Endothelial cell of umbilical vein (primary cell): ENCODE measurements around the gene TECTA.

ENCODE experiments used
- EZH2 ChIP-seq: IDR thresholded peaks from 2 replicates; pipeline ENCODE4 v1.6.1; 2012; ENCODE audit warnings: borderline replicate concordance, low read depth, mild to moderate bottlenecking, moderate library complexity, low read length, inconsistent platforms; ENCODE audit not compliant: severe bottlenecking
- POLR2A ChIP-seq: IDR thresholded peaks from 2 replicates; pipeline ENCODE4 v1.6.1; 2012; ENCODE audit warnings: low read depth, mild to moderate bottlenecking, control low read depth, low read length
- POLR2AphosphoS5 ChIP-seq: IDR thresholded peaks from 2 replicates; pipeline ENCODE4 v1.6.1; 2012; ENCODE audit warnings: low read depth, mild to moderate bottlenecking, control low read depth, low read length, moderate library complexity; ENCODE audit not compliant: insufficient read depth
- TF ChIP-seq, protein P1 (sequence below), 2 donors: IDR thresholded peaks; 1 replicate in 1 of 2; 2 replicates in 1 of 2; pipeline ENCODE4 v1.5.1; 2011; ENCODE audit warnings: low read length in 2 of 2, mild to moderate bottlenecking in 2 of 2, moderate library complexity in 2 of 2, control low read depth in 1 of 2, inconsistent platforms in 1 of 2, low read depth in 1 of 2; ENCODE audit not compliant: insufficient read depth in 1 of 2; ENCODE audit errors: extremely low read depth in 1 of 2

DNA sequence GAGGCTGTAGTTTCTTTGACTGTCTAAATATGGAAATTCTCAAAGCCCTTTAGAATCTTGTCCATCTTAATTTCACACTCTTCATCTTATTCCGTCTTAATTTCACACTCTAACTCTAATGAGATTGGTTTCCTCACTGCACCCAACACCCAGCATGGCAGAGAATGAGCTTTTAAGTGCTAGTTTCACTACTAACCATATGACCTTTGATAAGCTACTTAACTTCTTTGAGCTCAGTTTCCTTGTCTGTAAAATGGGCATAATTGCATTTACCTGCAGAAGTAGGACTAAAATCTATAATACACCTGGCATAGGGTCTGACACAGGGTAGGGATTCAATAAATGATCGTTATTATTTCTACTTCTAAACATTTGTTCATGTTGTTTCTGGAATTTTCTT is 46.8 kb upstream of the TECTA start:
- TF ChIP-seq, protein P1, sequence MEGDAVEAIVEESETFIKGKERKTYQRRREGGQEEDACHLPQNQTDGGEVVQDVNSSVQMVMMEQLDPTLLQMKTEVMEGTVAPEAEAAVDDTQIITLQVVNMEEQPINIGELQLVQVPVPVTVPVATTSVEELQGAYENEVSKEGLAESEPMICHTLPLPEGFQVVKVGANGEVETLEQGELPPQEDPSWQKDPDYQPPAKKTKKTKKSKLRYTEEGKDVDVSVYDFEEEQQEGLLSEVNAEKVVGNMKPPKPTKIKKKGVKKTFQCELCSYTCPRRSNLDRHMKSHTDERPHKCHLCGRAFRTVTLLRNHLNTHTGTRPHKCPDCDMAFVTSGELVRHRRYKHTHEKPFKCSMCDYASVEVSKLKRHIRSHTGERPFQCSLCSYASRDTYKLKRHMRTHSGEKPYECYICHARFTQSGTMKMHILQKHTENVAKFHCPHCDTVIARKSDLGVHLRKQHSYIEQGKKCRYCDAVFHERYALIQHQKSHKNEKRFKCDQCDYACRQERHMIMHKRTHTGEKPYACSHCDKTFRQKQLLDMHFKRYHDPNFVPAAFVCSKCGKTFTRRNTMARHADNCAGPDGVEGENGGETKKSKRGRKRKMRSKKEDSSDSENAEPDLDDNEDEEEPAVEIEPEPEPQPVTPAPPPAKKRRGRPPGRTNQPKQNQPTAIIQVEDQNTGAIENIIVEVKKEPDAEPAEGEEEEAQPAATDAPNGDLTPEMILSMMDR (IDR thresholded peaks at IDR 0.05; ENCODE audit: extremely low read depth in 1 of 2, insufficient read depth in 1 of 2, low read depth in 1 of 2, low read length in 2 of 2) = no peak
- no peak for TF ChIP-seq EZH2
- no peak for TF ChIP-seq POLR2A
- no peak for TF ChIP-seq POLR2AphosphoS5
